HCT116 (cell line): ENCODE data around the gene MTHFR. TPM values are rescaled to one million over a fixed set of nuclear protein-coding genes. Genes with fewer than 3 reads are reported as not detected.

ENCODE experiments used
- ATAC-seq: fragments of 200-7000 bp; cut with Tn5 transposase; 2 replicates; pipeline ENCODE4 v1.9.1; 2020; ENCODE audit warnings: mild to moderate bottlenecking, moderate library complexity
- BruUV-seq: library from RNA; stranded (reverse); fragments of 400-500 nt; replicated peaks from 2 replicates; lab custom pipeline; 2021; lab: Mats Ljungman, UMichigan
- CTCF ChIA-PET: fragments of 300-600 bp; sonication (Branson Sonifier 250); formaldehyde crosslinking; loops from one replicate; lab custom pipeline; 2021; ENCODE audit warnings: antibody characterized with exemption; lab: Charles Lee
- POLR2A ChIA-PET: fragments of 300-600, 350-600 bp; sonication (Branson Sonifier 250); formaldehyde crosslinking; loops from one replicate; lab custom pipeline; 2021; ENCODE audit warnings: antibody characterized with exemption; lab: Charles Lee
- RAD21 ChIA-PET, 2 experiments: fragments of 300-600 bp; sonication (Branson Sonifier 250); formaldehyde crosslinking; loops; one replicate each; lab custom pipeline; 2023; ENCODE audit warnings: low total read pairs in 2 of 2; ENCODE audit not compliant: uncharacterized antibody in 2 of 2, unreplicated experiment in 2 of 2, low non-redundant PET in 1 of 2; lab: Charles Lee
- DNase-seq: peaks from one replicate; pipeline ENCODE4 v3.0.0-alpha.2; 2010; ENCODE audit warnings: low read depth, low spot score
- H2AFZ ChIP-seq: fragments of 200-600 bp; shearing (Covaris generic), sonication (generic); 2 replicates; pipeline ENCODE4 v1.6.1; 2017; ENCODE audit warnings: low read depth, mixed run types, mixed read lengths, antibody characterized with exemption, low read length; ENCODE audit not compliant: poor library complexity, severe bottlenecking
- H3K27ac ChIP-seq: 2 replicates; pipeline ENCODE4 v1.5.1; 2012; ENCODE audit warnings: low read depth, low read length
- H3K27me3 ChIP-seq: fragments of 200-600 bp; sonication (generic); 2 replicates; pipeline ENCODE4 v1.6.1; 2016; ENCODE audit warnings: mixed run types, low read length, mixed read lengths; ENCODE audit not compliant: insufficient read depth
- H3K36me3 ChIP-seq, 2 experiments: fragments of 200-500 bp in 1 of 2; fragments of 200-600 bp in 1 of 2; sonication (Bioruptor generic) in 1 of 2; sonication (generic) in 1 of 2; 2 replicates each; pipeline versions ENCODE4 v1.5.1 to v1.6.1; 2014 to 2016; ENCODE audit warnings: low read length in 2 of 2, inconsistent platforms in 1 of 2, mixed read lengths in 1 of 2, mixed run types in 1 of 2; ENCODE audit not compliant: insufficient read depth in 2 of 2, control insufficient read depth in 1 of 2
- H3K4me1 ChIP-seq, 2 experiments: fragments of 200-600 bp in 1 of 2; sonication (generic) in 1 of 2; 2 replicates each; pipeline versions ENCODE4 v1.5.1 to v1.6.1; 2012 to 2017; ENCODE audit warnings: low read length in 2 of 2, inconsistent platforms in 1 of 2, mild to moderate bottlenecking in 1 of 2, mixed read lengths in 1 of 2, mixed run types in 1 of 2, moderate library complexity in 1 of 2; ENCODE audit not compliant: insufficient read depth in 2 of 2, control insufficient read depth in 1 of 2
- H3K4me2 ChIP-seq: fragments of 200-600 bp; sonication (generic); 2 replicates; pipeline ENCODE4 v1.6.1; 2017; ENCODE audit warnings: mixed run types, low read length, mixed read lengths
- H3K4me3 ChIP-seq, 2 experiments: fragments of 200-600 bp in 1 of 2; sonication (generic) in 1 of 2; replicated peaks in 1 of 2; 2 replicates each; pipeline ENCODE4 v1.5.1; 2011 to 2016; ENCODE audit warnings: low read length in 2 of 2, control low read depth in 1 of 2, low read depth in 1 of 2, mild to moderate bottlenecking in 1 of 2, mixed read lengths in 1 of 2, mixed run types in 1 of 2
- H3K79me2 ChIP-seq: fragments of 200-600 bp; sonication (generic); 2 replicates; pipeline ENCODE4 v1.6.1; 2017; ENCODE audit warnings: mild to moderate bottlenecking, mixed run types, low read length, moderate library complexity, mixed read lengths; ENCODE audit not compliant: insufficient read depth
- H3K9ac ChIP-seq: fragments of 200-600 bp; sonication (generic); 2 replicates; pipeline ENCODE4 v1.6.1; 2016; ENCODE audit warnings: low read length, mixed read lengths
- H3K9me2 ChIP-seq: fragments of 200-600 bp; sonication (generic), shearing (Covaris generic); 2 replicates; pipeline ENCODE4 v1.6.1; 2017; ENCODE audit warnings: mixed run types, mild to moderate bottlenecking, moderate library complexity; ENCODE audit not compliant: insufficient read depth
- H3K9me3 ChIP-seq, 2 experiments: fragments of 200-500 bp in 1 of 2; fragments of 200-600 bp in 1 of 2; sonication (Bioruptor generic) in 1 of 2; sonication (generic) in 1 of 2; 2 replicates each; pipeline ENCODE4 v1.6.1; 2014 to 2017; ENCODE audit warnings: low read length in 2 of 2, mixed read lengths in 2 of 2, inconsistent platforms in 1 of 2, low read depth in 1 of 2, mild to moderate bottlenecking in 1 of 2, mixed run types in 1 of 2, moderate library complexity in 1 of 2; ENCODE audit not compliant: control insufficient read depth in 1 of 2, insufficient read depth in 1 of 2
- H4K20me1 ChIP-seq: fragments of 200-600 bp; sonication (generic), shearing (Covaris generic); 2 replicates; pipeline ENCODE4 v1.6.1; 2017; ENCODE audit warnings: mixed run types, mild to moderate bottlenecking, moderate library complexity; ENCODE audit not compliant: insufficient read depth
- CEBPB ChIP-seq: IDR thresholded peaks from 2 replicates; pipeline ENCODE4 v1.6.1; 2012; ENCODE audit warnings: low read depth
- EGR1 ChIP-seq: IDR thresholded peaks from 2 replicates; pipeline ENCODE4 v1.6.1; 2012; ENCODE audit warnings: low read depth
- ELF1 ChIP-seq: IDR thresholded peaks from 2 replicates; pipeline ENCODE4 v1.6.1; 2012; ENCODE audit warnings: low read depth, borderline replicate concordance
- EZH2 ChIP-seq: fragments of 200-600 bp; sonication (generic); IDR thresholded peaks from 2 replicates; pipeline ENCODE4 v1.6.1; 2017; ENCODE audit warnings: antibody characterized with exemption, mixed run types
- EZH2phosphoT487 ChIP-seq: fragments of 200-600 bp; IDR thresholded peaks from 2 replicates; pipeline ENCODE4 v1.6.1; 2018; ENCODE audit warnings: antibody characterized with exemption, borderline replicate concordance
- FOSL1 ChIP-seq: IDR thresholded peaks from 2 replicates; pipeline ENCODE4 v1.6.1; 2012; ENCODE audit warnings: low read depth
- POLR2A ChIP-seq: IDR thresholded peaks from 2 replicates; pipeline ENCODE4 v1.7.0; 2011; ENCODE audit warnings: borderline replicate concordance; ENCODE audit not compliant: insufficient read depth, insufficient read length; ENCODE audit errors: extremely low read depth
- POLR2AphosphoS5 ChIP-seq: IDR thresholded peaks from 2 replicates; pipeline ENCODE4 v1.6.1; 2011; ENCODE audit warnings: mild to moderate bottlenecking, low read depth, low read length, moderate library complexity
- SRF ChIP-seq: IDR thresholded peaks from 2 replicates; pipeline ENCODE4 v1.6.1; 2012; ENCODE audit warnings: low read depth
- ZNF274 ChIP-seq: fragments of 200-500 bp; sonication (Bioruptor generic); IDR thresholded peaks from 2 replicates; pipeline ENCODE4 v1.6.1; 2014; ENCODE audit warnings: mild to moderate bottlenecking, low read depth, low read length, inconsistent platforms
- intact Hi-C: fragments of 100-400 bp; cut with micrococcal nuclease; formaldehyde crosslinking; loops from 2 replicates; pipeline ENCODE4 v1.10.0; 2022
- total RNA-seq: library from RNA; stranded (reverse); gene quantifications from one replicate; pipeline ENCODE4 v1.2.1, GENCODE V29; 2021; ENCODE audit not compliant: unreplicated experiment
- TF ChIP-seq, protein P1 (sequence below): IDR thresholded peaks from 2 replicates; pipeline ENCODE4 v1.6.1; 2012; ENCODE audit warnings: low read depth
- TF ChIP-seq, protein P2 (sequence below), 3 experiments: fragments of 200-600 bp in 1 of 3; sonication (generic) in 1 of 3; IDR thresholded peaks in 2 of 3; conservative IDR thresholded peaks in 1 of 3; 2 replicates each; pipeline ENCODE4 v1.5.1; 2012 to 2017; ENCODE audit warnings: low read depth in 2 of 3, low read length in 2 of 3, antibody characterized with exemption in 1 of 3, borderline replicate concordance in 1 of 3, control low read depth in 1 of 3, mild to moderate bottlenecking in 1 of 3, mixed read lengths in 1 of 3, mixed run types in 1 of 3, moderate library complexity in 1 of 3; ENCODE audit not compliant: insufficient read depth in 1 of 3

The MTHFR gene
- total RNA-seq, 1 experiment from 2014 or later: 20.9 TPM

GRCh38 chr1:11759791-11760190, 46.0 kb downstream of the MTHFR start:
- TF ChIP-seq FOSL1 (no peak), EGR1 (no peak), CEBPB (no peak), ZNF274 (no peak), SRF (no peak), ELF1 (no peak), EZH2phosphoT487 (no peak), POLR2AphosphoS5 (no peak), EZH2 (no peak), POLR2A (no peak)
- TF ChIP-seq, protein P1, sequence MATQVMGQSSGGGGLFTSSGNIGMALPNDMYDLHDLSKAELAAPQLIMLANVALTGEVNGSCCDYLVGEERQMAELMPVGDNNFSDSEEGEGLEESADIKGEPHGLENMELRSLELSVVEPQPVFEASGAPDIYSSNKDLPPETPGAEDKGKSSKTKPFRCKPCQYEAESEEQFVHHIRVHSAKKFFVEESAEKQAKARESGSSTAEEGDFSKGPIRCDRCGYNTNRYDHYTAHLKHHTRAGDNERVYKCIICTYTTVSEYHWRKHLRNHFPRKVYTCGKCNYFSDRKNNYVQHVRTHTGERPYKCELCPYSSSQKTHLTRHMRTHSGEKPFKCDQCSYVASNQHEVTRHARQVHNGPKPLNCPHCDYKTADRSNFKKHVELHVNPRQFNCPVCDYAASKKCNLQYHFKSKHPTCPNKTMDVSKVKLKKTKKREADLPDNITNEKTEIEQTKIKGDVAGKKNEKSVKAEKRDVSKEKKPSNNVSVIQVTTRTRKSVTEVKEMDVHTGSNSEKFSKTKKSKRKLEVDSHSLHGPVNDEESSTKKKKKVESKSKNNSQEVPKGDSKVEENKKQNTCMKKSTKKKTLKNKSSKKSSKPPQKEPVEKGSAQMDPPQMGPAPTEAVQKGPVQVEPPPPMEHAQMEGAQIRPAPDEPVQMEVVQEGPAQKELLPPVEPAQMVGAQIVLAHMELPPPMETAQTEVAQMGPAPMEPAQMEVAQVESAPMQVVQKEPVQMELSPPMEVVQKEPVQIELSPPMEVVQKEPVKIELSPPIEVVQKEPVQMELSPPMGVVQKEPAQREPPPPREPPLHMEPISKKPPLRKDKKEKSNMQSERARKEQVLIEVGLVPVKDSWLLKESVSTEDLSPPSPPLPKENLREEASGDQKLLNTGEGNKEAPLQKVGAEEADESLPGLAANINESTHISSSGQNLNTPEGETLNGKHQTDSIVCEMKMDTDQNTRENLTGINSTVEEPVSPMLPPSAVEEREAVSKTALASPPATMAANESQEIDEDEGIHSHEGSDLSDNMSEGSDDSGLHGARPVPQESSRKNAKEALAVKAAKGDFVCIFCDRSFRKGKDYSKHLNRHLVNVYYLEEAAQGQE: no peak
- TF ChIP-seq, protein P2, sequence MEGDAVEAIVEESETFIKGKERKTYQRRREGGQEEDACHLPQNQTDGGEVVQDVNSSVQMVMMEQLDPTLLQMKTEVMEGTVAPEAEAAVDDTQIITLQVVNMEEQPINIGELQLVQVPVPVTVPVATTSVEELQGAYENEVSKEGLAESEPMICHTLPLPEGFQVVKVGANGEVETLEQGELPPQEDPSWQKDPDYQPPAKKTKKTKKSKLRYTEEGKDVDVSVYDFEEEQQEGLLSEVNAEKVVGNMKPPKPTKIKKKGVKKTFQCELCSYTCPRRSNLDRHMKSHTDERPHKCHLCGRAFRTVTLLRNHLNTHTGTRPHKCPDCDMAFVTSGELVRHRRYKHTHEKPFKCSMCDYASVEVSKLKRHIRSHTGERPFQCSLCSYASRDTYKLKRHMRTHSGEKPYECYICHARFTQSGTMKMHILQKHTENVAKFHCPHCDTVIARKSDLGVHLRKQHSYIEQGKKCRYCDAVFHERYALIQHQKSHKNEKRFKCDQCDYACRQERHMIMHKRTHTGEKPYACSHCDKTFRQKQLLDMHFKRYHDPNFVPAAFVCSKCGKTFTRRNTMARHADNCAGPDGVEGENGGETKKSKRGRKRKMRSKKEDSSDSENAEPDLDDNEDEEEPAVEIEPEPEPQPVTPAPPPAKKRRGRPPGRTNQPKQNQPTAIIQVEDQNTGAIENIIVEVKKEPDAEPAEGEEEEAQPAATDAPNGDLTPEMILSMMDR (IDR thresholded peaks at IDR 0.05 in 2 of 3, conservative IDR thresholded peaks at IDR 0.05 in 1 of 3; ENCODE audit: borderline replicate concordance in 1 of 3, insufficient read depth in 1 of 3, low read depth in 2 of 3, low read length in 2 of 3): no peak
- Histone ChIP-seq H3K9me3 (no peaks in the 10 kb centered on the region; a peak in 1 of 4 replicates), H3K36me3 (no peaks in the 10 kb centered on the region), H3K9ac (no peak overlapping the region), H3K9me2 (no peaks in the 10 kb centered on the region), H3K79me2 (no peaks in the 10 kb centered on the region), H3K4me2 (no peak overlapping the region), H3K4me1 (peaks cover 0 to 8% of the 10 kb centered on the region in 2 experiments; a peak in 1 of 4 replicates), H3K4me3 (no peak overlapping the region), H3K27ac (no peak overlapping the region), H4K20me1 (no peaks in the 10 kb centered on the region), H3K27me3 (no peaks in the 10 kb centered on the region), H2AFZ (no peak overlapping the region)
- ChIA-PET CTCF (no interaction called here), POLR2A (no interaction called here), RAD21 (no interaction called here)
- ATAC-seq: no peak
- no peak for DNase-seq
- no TSS peak for BruUV-seq
- intact Hi-C loops: no loop called here
